Measurements from ENCODE around the gene CYP4F11.
"Not testable (repeated sequence)": the region's sequence is repeated elsewhere in the genome, so short reads cannot be mapped to it uniquely, and the experiment has no call there.

Gene CYP4F11

GRCh38 chr19:15922021-15922420 is 12.3 kb downstream of the CYP4F11 start:
- DNase-seq = no peak

DNA sequence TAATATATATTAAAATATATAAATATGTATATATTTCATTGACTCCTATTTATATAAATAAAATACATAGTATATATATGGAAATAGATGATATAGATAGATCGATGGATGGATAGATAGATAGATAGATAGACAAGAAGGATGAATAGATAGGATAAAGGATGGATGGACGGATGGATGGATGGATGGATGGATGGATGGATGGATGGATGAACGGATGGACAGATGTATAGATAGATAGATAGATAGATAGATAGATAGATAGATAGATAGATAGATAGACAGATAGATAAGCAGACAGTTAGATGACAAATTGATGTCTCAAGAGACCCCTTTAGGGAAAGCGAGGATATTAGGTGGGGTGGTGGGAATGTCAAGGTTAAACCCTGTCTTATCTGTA is 15.1 kb downstream of the CYP4F11 start:
- DNase-seq = no peak

DNA sequence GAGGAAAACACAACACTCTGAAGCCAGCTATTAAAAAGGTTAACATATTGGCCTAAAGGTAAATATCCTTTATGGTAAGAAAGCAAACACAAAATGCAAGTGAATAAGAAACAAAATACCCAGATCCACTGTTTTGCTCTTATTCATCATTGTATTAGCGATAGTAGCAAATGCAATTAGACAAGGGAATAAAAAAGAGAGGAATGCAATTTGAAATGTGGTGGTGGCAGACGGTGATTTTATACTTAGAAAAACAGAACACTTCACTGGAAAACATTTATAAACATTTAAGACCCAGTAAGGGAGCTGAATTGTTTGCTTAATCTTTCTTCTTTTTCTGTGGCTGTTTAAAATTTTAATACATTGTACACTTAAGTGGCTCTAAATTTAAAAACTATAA is 19.2 kb downstream of the CYP4F11 start:
- no peak for DNase-seq

GRCh38 chr19:15913830-15914229 is 20.5 kb downstream of the CYP4F11 start:
- no peak for DNase-seq

- DNase-seq = no peak
These were observed 20.9 kb downstream of the CYP4F11 start for GRCh38 chr19:15913384-15913783.

DNA sequence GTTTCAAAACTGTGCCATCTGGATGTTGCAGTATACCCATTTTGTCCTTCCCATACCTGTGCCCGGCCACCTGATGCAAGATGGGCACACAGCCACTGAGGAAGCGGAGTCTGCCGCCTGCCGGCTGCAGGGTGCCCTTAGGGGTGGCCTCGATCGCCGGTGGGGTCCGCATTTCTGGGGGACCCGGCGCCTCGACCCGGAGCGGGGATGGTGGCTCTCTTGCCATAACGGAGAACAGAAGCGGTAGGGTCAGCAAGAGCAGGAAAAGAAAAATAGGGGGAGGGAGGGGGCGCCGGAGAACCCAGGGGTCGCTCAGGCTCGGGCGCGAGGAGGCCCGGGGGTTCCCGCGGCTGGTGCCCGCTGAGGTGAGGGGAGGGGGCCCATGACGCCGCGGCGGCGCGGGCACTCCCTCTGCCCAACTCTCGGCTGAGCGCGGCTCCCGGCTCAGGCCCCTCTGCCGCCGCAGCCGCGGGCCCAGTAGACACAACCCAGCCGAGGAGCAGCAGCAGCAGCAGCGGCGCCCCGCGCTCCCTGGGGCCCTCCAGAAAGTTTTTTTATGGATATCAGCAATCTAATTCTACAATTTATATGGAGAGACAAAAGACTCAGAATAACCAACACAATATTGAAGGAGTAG is 22.6 kb downstream of the CYP4F11 start:
- no peak for DNase-seq

DNA sequence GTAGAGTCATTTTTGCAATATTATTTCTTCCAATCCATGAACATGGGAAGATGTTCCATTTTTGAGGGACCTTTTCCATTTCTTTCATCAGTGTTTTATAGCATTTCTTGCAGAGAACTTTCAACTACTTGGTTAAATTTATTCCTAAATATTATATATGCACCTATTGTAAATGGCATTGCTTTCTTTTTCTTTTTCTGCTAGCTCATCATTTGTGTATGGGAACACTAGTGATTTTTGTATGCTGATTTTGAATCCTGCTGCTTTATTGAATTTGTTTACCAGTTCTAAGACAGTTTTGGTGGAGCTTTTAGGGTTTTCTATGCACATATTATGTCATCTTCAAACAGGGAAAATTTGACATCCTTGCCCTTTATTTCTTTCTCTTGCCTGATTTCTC is 29.3 kb downstream of the CYP4F11 start:
- DNase-seq = no peak

DNA sequence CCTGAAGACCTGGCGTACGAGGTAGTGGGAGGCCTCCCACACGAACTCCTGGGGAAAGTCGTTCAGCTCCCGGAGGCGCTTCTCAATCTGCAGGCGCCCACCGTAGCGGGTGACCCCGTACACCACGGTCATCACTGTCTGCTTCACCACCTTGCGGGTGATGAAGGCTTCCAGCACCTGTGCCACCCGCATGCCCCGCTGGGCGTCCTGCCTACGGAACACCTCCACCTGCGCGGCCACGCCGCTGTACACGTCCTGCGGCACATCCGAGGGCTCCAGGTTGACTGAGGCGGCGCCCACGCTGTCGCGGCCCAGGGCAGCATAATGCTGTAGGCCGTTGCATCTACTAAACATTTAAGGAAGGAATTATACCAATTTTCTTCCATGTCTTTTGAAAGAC is 31.4 kb downstream of the CYP4F11 start:
- DNase-seq = not testable (repeated sequence)

DNA sequence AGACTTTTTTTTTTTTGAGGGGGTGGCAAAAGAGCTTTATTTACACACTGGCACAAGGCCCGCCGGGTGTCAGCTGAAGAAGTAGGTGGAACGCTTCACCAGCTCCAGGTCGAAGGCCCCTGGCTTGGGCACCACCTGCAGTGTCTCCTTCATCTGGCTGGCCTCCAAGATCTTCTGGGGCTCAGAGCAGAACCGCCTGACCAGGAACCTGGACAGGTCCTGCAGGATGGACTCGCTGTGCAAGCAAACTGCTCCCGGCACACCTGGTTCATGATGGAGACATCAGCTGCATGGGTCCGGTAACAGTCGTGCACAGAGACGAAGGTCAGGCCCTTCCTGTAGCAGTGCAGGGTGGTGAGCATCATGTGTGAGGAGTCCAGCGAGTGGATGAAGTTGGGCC is 32.1 kb downstream of the CYP4F11 start:
- DNase-seq = no peak

DNA sequence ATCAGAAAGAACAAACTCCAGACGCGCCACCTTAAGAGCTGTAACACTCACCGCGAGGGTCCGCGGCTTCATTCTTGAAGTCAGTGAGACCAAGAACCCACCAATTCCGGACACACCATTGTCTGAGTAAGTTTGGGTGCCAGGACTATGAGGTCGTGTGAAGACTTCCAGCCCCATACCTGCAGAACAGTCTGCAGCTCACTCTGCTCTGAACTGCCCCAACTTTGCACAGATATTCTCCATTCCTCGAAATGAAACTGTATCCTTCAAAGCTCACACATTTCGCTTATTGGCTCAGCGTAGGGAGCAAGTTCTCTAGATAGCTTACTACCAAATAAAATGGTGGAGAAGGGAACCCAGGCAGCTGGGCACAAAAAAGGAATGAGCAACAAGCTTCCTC is 33.8 kb downstream of the CYP4F11 start:
- DNase-seq = no peak

DNA sequence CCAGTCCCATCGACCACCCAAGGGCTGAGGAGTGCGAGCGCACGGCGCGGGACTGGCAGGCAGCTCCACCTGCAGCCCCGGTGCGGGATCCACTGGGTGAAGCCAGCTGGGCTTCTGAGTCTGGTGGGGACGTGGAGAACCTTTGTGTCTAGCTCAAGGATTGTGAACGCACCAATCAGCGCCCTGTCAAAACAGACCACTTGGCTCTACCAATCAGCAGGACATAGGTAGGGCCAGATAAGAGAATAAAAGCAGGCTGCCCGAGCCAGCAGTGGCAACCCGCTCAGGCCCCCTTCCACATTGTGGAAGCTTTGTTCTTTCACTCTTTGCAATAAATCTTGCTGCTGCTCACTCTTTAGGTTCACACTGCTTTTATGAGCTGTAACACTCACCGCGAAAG is 34.3 kb downstream of the CYP4F11 start:
- DNase-seq = not testable (repeated sequence)

DNA sequence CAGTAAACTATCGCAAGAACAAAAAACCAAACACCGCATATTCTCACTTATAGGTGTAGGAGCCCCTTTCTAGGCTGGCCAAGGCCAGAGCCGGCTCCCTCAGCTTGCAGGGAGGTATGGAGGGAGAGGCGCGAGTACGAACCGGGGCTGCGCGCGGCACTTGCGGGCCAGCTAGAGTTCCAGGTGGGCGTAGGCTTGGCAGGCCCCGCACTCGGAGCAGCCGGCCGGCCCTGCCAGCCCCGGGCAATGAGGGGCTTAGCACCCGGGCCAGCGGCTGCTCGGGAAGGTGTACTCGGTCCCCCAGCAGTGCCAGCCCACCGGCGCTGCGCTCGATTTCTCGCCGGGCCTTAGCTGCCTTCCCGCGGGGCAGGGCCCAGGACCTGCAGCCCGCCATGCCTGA is 34.8 kb downstream of the CYP4F11 start:
- DNase-seq = not testable (repeated sequence)

- no peak for DNase-seq
These were observed 36.5 kb downstream of the CYP4F11 start, which contains the start of gene CYP4F2 for GRCh38 chr19:15897738-15898276. Gene CYP4F2 (minus strand): TSS chr19:15898074. CDS start chr19:15897611, 463 bp downstream.

DNA sequence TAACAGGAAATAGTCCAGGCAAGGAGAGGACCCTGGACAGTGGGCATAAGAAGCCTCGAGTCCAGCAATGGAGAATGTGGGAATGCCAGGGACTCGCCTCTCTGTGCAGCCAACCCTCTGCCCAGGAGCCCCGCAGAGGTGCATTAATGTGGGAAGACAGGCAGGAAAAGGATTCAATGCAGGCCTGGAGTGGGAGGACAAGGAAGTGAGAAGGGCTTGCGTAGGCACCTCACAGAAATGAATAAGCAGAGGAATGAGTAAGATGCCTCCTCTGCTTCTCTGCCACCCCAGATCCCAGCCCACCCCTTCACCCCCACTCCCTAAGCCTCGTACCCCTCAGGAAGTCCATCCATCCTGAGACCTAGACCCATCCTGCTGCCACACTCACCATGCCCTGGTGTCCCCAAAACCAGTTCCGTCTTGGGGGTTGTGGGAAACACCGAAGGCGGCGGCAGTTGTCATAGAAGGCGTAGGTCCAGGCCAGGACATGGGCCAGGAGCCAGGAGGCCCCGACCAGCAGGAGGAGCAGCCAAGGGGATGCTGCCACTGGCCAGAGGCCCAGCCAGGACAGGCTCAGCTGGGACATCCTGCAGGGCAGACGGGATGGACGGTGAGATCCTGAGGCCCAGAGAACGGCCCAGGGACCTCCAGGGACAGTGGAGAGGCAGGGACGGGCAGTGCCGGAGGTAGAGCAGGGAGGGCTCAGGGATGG is 37.1 kb downstream of the CYP4F11 start:
- DNase-seq = no peak

DNA sequence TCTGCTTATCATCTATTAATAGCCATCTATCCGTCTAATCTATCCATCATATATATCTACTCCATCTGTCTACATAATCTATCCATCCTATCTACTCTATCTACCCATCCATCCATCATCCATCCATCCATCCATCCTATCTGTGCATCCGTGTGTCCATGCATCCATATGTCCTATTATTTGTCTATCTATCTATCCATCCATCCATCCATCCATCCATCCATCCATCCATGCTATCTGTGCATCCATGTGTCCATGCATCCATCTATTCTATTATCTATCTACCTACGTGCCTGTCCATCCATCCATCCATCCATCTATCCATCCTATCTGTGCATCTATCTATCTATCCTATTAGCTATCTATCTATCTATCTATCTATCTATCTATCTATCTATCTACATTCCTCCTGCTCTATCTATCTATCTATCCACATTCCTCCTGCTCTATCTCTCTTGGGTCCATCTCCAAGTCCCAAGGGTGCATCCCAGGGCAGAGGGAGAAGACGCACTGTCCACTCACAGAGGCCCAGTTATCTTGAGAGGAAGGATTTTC is 38.4 kb downstream of the CYP4F11 start:
- no peak for DNase-seq

- DNase-seq = no peak
These were observed 40.0 kb downstream of the CYP4F11 start for GRCh38 chr19:15894359-15894758.

- no peak for DNase-seq
These were observed 40.9 kb downstream of the CYP4F11 start for GRCh38 chr19:15893477-15893876.

GRCh38 chr19:15892012-15892411 is 42.3 kb downstream of the CYP4F11 start:
- no peak for DNase-seq

DNA sequence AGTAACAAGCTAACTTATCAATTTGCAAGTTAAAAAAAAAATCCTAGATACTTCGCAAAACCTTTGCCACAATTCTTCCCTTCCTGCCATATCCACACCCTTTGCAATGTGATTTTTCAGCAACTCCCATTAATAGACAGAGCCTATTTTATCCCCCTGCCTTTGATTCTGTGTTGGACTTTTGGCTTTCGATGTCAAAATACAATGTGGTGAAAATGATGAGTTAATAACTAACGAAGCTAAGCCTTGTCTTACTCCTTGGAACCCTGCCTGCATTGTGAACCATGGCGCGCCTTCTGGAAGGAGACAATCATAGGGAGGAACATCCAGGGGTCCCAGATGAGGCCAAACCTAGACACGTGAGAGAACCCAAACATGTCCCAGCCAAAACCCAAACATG is 42.9 kb downstream of the CYP4F11 start:
- DNase-seq = no peak

DNA sequence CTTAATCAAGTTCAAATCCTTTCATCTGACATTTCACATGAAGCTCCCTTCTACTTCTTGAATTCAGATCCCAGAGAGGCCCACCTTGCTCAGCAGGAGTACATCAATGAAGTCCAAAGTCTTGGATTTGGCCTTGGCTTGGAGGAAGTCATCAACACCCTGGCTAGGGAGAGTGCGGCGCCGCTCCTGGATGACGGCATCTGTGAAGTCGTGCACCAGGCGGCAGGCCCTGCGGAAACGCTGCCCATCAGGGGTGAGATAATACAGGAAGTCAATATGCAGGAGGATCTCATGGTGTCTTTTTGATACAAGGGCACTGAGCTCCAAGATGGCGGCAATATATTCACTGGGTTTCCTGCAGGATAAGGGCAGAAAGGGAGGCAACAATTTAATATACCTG is 45.0 kb downstream of the CYP4F11 start:
- not testable (repeated sequence) for DNase-seq

GRCh38 chr19:15885919-15886318 is 48.4 kb downstream of the CYP4F11 start:
- DNase-seq = no peak

DNA sequence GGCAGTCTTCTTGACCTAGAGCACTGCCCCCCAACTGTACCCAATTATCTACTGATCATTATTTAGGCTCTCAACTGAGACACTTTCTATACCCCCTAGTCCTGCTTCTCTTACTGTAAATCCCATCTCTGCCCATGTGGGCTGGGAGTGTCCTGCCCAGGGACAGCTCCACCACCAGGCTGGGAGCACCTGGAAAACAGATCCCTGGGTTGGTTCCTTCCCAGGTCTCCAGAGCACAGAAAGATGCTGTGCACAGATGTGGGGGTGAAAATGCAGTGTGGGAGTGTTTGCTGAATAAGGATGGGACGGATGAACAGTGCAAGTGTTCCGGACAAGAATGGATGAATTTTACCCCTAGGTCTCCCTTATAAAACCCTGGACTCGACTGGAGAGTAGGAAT is 49.2 kb downstream of the CYP4F11 start:
- DNase-seq = no peak

- DNase-seq = not testable (repeated sequence)
These were observed 51.0 kb downstream of the CYP4F11 start for GRCh38 chr19:15883329-15883728.

- no peak for DNase-seq
These were observed 59.4 kb downstream of the CYP4F11 start for GRCh38 chr19:15874821-15875474.

Measured in NCI-H1694 (cell line).